K562 (cell line): ENCODE data around the gene ZNRF3.

Experiments
- CREB1 ChIP-seq, 2 experiments: sonication (generic) in 1 of 2; formaldehyde crosslinking in 1 of 2; IDR thresholded peaks; 2 replicates each; pipeline versions ENCODE4 v1.6.1 to v1.8.0; 2012 to 2022; ENCODE audit warnings: inconsistent platforms in 1 of 2, mild to moderate bottlenecking in 1 of 2, missing genetic modification reagents in 1 of 2, moderate library complexity in 1 of 2
- GATA2 ChIP-seq: sonication (generic); formaldehyde crosslinking; IDR thresholded peaks from 2 replicates; pipeline ENCODE4 v1.4.0; 2020; ENCODE audit warnings: mild to moderate bottlenecking, missing genetic modification reagents

DNA sequence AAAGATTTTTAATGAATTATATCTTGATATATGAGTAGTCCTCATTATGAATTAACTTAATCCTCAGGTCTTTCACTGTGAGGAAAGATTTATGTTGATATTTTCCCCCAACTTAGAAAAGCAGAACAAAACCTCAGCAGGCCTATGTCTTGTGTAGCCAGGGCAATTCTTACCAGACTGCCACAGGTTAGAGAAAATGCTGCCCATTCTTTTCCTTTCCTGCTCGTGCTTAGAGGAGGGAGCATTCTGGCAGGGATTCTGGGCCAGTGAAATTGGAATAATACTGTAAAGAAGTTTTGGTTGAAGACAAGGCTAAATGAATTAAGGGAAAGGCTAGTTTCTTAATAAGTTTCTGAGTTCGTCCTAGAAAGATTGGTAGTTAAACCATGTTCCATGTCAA lies 56.6 kb downstream of the ZNRF3 start:
- TF ChIP-seq GATA2 (CRISPR knock-in tag), result no peak
- no peak for TF ChIP-seq CREB1 (IDR thresholded peaks at IDR 0.05)
- TF ChIP-seq CREB1 (CRISPR knock-in tag; IDR thresholded peaks at IDR 0.05), result no peak
